ENCODE measurements around the gene STARD5.
"Not testable (repeated sequence)": the region's sequence is repeated elsewhere in the genome, so short reads cannot be mapped to it uniquely, and the experiment has no call there.

DNA sequence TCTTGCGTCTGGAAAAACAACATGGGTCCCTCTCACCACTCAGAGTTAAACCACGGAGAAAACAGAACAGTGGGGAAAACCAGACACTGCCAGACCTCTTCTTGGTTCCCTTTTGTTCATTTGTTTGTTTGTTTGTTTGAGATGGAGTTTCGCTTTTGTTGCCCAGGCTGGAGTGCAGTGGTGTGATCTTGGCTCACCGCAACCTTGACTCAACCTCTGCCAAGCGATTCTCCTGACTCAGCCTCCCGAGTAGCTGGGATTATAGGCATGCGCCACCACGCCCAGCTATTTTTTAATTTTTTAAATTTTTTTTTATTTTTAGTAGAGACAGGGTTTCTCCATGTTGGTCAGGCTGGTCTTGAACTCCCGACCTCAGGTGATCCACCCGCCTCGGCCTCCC, 24.8 kb upstream of the STARD5 start:
- TF ChIP-seq, protein P1, sequence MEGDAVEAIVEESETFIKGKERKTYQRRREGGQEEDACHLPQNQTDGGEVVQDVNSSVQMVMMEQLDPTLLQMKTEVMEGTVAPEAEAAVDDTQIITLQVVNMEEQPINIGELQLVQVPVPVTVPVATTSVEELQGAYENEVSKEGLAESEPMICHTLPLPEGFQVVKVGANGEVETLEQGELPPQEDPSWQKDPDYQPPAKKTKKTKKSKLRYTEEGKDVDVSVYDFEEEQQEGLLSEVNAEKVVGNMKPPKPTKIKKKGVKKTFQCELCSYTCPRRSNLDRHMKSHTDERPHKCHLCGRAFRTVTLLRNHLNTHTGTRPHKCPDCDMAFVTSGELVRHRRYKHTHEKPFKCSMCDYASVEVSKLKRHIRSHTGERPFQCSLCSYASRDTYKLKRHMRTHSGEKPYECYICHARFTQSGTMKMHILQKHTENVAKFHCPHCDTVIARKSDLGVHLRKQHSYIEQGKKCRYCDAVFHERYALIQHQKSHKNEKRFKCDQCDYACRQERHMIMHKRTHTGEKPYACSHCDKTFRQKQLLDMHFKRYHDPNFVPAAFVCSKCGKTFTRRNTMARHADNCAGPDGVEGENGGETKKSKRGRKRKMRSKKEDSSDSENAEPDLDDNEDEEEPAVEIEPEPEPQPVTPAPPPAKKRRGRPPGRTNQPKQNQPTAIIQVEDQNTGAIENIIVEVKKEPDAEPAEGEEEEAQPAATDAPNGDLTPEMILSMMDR (IDR thresholded peaks at IDR 0.05): not testable (repeated sequence)
- TF ChIP-seq POLR2A (IDR thresholded peaks at IDR 0.05): not testable (repeated sequence)

Measured in heart left ventricle (tissue), 13 donors.